ENCODE data around the gene SEPTIN12.

The SEPTIN12 gene

GRCh38 chr16:4734730-4735535 is 53.2 kb downstream of the SEPTIN12 start:
- H3K27me3 Mint-ChIP-seq, result no peaks in the 10 kb centered on the region
- H3K4me3 Mint-ChIP-seq, result peak overlapping the region; percentile 93
- H3K27ac Mint-ChIP-seq, result peak overlapping the region; percentile 80
- H3K9me3 Mint-ChIP-seq, result no peaks in the 10 kb centered on the region
- H3K36me3 Mint-ChIP-seq, result peaks cover 4% of the 10 kb centered on the region
- peaks cover 15% of the 10 kb centered on the region for H3K4me1 Mint-ChIP-seq

- no peaks in the 10 kb centered on the region for H3K27me3 Mint-ChIP-seq
Measured at GRCh38 chr16:4734063-4734729, 53.9 kb downstream of the SEPTIN12 start, which contains the start of the genes ANKS3 and DNAAF8. Gene ANKS3 (minus strand): TSS chr16:4734271. CDS start chr16:4730149, 4,122 bp downstream. Gene DNAAF8 (plus strand): TSS chr16:4734537. CDS start chr16:4736515, 1,978 bp downstream.

GRCh38 chr16:4733747-4734062 is 54.4 kb downstream of the SEPTIN12 start:
- no peaks in the 10 kb centered on the region for H3K9me3 Mint-ChIP-seq
- no peaks in the 10 kb centered on the region for H3K27me3 Mint-ChIP-seq
- H3K4me3 Mint-ChIP-seq, result peak overlapping the region; percentile 93
- peaks cover 4% of the 10 kb centered on the region for H3K36me3 Mint-ChIP-seq
- peaks cover 15% of the 10 kb centered on the region for H3K4me1 Mint-ChIP-seq
- H3K27ac Mint-ChIP-seq, result peak overlapping the region; percentile 59

More at GRCh38 chr16:4734063-4734729, 53.9 kb downstream of the SEPTIN12 start, which contains the start of the genes ANKS3 and DNAAF8:
- Mint-ChIP-seq H3K4me1 (peaks cover 15% of the 10 kb centered on the region), H3K4me3 (peak within 1 kb of the TSS; percentile 93), H3K27ac (peak within 1 kb of the TSS; percentile 80), H3K36me3 (peaks cover 4% of the 10 kb centered on the region), H3K9me3 (no peaks in the 10 kb centered on the region)

GRCh38 chr16:4733211-4733742 is 54.9 kb downstream of the SEPTIN12 start:
- peaks cover 15% of the 10 kb centered on the region for H3K4me1 Mint-ChIP-seq
- H3K4me3 Mint-ChIP-seq, result peak overlapping the region; percentile 93
- H3K36me3 Mint-ChIP-seq, result peaks cover 4% of the 10 kb centered on the region
- no peak overlapping the region for H3K27ac Mint-ChIP-seq
- no peaks in the 10 kb centered on the region for H3K9me3 Mint-ChIP-seq
- H3K27me3 Mint-ChIP-seq, result no peaks in the 10 kb centered on the region

GRCh38 chr16:4729876-4730275 is 58.3 kb downstream of the SEPTIN12 start:
- H3K9me3 Mint-ChIP-seq, result no peaks in the 10 kb centered on the region
- peaks cover 4% of the 10 kb centered on the region for H3K36me3 Mint-ChIP-seq
- H3K4me3 Mint-ChIP-seq, result no peak overlapping the region
- no peaks in the 10 kb centered on the region for H3K27me3 Mint-ChIP-seq
- peaks cover 10% of the 10 kb centered on the region for H3K4me1 Mint-ChIP-seq
- no peak overlapping the region for H3K27ac Mint-ChIP-seq

- no peaks in the 10 kb centered on the region for H3K9me3 Mint-ChIP-seq
- H3K27me3 Mint-ChIP-seq, result no peaks in the 10 kb centered on the region
- no peak overlapping the region for H3K27ac Mint-ChIP-seq
- H3K4me3 Mint-ChIP-seq, result no peak overlapping the region
- H3K4me1 Mint-ChIP-seq, result peaks cover 9% of the 10 kb centered on the region
- peaks cover 4% of the 10 kb centered on the region for H3K36me3 Mint-ChIP-seq
Measured at GRCh38 chr16:4728676-4729075, 59.5 kb downstream of the SEPTIN12 start.

Measured in activated naive CD4-positive, alpha-beta T cell treated with anti-CD3 and anti-CD28 coated beads, Interleukin-2, amount 50 U/mL, for 24 hours (primary cell).